NCI-H446 (cell line): ENCODE results near the gene TNFAIP8.

Experiments
- DNase-seq, 2 experiments: peaks; one replicate each; lab custom pipeline; 2025; lab: John Stamatoyannopoulos, UW

Gene TNFAIP8

DNA sequence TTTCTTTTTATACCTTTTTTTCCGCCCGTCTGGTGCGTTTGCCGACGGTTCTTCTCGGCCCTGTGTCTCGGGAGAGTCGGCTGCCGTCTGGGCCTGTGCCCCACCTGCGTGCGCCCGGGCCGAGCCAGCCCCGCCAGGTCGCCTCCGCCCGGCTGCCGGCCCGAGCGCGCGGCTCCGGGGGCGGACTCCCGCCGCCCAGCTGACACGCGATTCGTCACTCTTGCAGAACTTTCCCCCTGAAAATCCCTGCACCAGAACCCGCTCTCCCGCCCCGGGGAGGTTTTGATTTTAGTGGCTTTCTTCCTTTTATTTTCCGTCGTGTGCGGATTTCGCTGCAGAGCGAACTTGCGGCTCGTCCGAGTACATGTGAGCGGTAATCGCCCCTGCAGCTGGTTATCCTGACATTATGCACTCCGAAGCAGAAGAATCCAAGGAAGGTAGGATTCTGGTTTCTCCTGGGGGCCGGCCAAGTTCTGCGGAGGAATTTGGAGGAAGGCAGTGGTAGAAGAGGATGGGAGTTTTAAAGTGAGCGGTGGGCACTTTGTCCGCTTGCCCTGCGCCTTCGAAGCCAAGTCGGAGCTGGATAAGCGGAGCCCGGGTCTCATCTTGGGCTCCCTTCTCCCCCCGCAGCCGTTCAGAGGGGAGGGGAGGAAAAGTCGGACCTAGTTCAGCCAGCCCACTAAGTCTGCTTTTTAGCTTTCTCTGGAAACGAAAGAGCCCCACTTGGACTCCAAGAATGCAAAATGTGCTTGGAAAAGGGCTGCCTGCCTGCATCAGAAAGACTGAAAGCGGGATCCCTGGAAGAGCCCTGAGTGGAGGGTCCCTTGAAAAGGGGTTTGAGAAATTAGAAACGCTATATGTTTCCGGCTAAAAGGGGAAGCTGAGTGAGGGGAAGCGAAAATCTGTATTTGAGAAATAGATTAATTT lies at the start of gene TNFAIP8:
Gene TNFAIP8, plus strand, starts transcription at position 335 of the 927 bp plus-strand sequence. Its CDS starts 72 bp downstream, at position 407.
- DNase-seq, result no peak

DNA sequence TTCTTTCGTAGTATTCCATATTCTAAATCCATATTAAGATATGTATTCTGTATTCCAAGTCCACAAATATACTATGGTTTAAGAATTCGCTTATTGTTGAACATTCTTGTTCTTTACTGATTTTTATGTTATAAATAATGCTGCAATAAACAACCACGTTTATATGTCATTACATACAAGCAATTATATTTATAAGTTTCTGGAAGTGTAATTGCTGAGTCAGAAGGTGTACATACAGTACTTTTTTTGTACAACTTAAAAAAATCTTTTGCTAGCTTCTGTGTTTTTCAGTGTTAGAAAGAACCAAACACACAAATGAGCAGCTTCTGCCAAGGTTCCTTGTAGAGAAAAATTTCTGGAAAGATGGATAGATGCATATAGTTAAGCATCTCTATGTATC lies 48.6 kb upstream of the TNFAIP8 start:
- no peak for DNase-seq

DNA sequence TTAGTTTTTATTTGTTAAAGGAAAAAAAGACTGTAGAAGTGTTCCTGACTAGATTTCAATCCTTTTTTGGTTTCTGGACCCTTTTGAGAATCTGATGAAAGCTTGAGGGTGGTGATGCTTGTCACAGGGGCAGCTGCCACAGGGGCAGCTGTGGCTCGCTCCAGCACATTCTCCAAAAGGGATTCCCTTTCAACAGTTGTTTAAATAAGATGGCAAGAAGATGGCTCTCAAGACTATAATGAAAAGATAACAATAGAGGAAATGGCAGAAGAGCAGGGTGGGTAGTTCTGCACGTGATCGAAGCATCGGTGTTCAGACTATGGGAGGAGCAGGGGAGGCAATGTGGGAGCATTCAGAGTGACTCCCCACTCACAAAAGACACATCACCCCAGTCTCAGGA lies 46.5 kb upstream of the TNFAIP8 start:
- DNase-seq, result no peak

- DNase-seq, result no peak
Observed at GRCh38 chr5:119311688-119312087, 44.1 kb upstream of the TNFAIP8 start.

- no peak for DNase-seq
Observed at GRCh38 chr5:119312403-119312802, 43.4 kb upstream of the TNFAIP8 start.

- no peak for DNase-seq
Observed at GRCh38 chr5:119313197-119313596, 42.6 kb upstream of the TNFAIP8 start.

GRCh38 chr5:119313658-119314605 lies 41.9 kb upstream of the TNFAIP8 start:
- no peak for DNase-seq

GRCh38 chr5:119315516-119315949 lies 40.3 kb upstream of the TNFAIP8 start:
- DNase-seq, result peak; percentile 56 to 74

GRCh38 chr5:119316086-119316485 lies 39.7 kb upstream of the TNFAIP8 start:
- no peak for DNase-seq

DNA sequence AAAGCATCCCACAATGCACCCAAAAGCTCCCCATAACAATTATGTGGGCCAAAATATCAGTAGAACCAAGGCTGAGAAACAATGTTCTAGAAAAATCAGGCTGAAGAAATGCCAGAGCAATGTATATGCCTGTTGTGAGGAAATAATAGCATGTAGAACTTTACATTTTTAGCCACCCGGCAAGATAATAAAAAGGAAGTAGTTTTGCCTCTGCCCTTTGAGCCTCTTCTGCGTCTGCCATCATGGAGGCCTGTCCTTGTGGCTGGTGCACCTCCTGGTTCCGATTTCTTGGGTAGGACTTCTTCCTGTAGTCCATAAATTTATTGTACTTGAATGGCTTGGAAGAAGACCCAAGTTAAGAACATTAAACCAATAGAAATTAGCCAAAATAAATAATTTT lies 38.9 kb upstream of the TNFAIP8 start:
- DNase-seq, result no peak

DNA sequence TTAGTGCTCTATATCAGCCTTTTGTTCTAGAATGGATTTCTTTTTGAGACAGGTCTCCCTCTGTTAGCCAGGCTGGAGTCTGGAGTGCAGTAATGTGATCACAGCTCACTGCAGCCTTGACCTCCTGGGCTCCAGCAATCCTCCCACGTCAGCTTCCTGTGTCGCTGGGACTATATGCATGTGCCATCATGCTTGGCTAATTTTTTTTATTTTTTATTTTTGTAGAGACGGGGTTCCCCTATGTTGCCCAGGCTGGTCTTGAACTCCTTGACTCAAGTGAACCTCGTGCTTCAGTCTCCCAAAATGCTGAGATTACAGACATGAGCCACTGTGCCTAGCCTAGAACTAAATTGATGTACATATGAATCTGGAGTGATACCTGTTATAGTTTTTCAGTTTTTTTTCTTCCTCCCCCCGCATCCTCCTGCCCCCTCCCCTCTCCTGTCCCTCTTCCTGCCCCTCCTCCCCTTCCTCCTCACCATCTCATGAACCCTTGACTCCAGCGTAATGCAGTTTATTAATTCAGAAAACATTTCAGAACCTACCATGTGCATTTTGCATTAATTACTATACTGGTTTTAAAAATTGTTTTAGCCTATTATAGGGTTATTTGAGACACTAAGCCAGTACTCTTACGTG lies 37.4 kb upstream of the TNFAIP8 start:
- DNase-seq, result no peak

DNA sequence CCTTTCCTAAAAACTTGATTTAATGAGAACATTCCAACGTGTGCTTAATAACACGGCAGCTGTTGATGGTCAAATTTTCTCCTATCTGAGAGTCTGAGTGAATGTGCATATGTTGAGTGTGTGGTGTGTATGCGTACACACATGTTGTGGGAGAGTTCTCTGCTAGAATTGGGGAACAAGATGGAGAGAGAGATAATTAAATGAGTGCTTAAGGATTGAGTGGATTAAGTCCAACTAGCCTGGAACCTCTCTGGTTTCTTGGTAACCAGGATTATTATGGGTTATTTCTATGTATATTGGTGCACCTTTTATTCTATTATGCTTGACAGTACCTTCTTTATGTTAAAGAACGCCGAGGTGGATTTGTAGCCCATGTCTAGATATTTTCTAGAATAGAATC lies 36.4 kb upstream of the TNFAIP8 start:
- DNase-seq, result no peak

DNA sequence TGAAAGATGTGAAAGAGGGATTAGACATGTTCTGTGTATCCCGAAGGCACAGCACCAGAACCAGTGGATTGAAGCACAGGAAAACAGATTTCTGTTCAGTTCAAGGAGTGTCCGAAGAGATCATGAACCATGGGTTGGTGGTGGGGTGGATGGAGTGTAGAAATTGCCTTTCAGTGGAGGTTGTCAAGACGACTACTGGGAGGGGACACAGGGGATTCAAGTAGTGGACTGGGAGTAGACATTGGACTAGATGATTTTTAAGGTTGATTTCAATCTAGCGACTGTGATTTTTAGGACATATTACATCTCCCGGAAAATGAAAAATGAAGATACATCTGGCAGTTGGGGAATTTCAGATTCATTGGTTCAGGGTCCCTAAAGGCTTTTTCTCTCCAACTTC lies 35.9 kb upstream of the TNFAIP8 start:
- DNase-seq, result no peak

GRCh38 chr5:119321569-119322311 lies 34.1 kb upstream of the TNFAIP8 start:
- no peak for DNase-seq

DNA sequence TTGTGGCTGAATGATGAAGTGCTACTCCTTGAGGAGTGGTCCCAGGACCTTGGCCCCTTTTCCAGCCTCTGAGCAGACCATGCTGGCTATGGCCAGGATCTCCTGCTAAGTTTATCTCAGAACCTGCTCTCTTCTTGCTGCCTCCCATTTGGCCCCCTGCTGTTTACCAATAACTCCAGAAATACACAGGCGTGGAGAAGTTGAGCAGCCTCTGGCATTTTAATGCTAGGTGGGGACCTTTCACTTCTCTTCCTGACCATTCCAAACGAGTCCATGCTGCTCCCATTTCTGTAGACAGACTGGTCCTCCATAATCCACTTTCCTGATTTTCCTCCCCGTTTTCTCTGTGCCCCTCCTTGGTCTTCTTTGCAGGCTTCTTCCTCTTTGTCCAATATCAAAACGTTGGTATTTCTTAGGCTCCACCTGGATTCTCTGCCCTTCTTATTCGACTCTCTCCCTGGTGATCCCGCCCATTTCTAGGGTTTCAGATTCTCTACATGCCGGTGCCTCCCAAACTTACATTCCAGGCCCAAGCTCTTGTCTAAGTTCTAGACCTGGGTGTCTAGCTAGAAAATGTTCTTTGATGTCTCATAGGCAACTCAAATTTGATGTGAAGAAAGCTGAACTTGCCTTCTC lies 33.4 kb upstream of the TNFAIP8 start:
- DNase-seq, result no peak

GRCh38 chr5:119322948-119323537 lies 32.8 kb upstream of the TNFAIP8 start:
- DNase-seq, result peak in 1 of 2 experiments; percentile 16

DNA sequence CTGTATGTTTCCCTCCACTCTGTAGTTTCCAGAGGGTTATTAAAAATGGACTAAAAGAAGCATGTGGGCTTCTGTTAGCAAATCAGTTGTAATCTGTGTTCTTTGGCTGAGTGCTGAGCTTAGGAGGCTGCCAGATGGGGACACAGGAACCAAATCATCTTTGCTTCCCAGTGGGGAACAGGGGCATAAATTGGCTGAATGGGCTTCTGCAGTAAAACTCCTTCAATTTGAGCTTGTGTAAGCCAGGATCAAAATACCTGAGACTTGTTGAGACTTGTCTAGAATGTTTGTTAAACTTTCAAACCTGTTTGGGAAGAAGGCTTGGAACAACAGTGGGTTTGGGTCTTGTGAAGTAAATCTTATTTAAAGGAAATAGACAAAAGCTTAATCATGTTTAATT lies 32.2 kb upstream of the TNFAIP8 start:
- peak; percentile 77 to 86 for DNase-seq

GRCh38 chr5:119324842-119325241 lies 31.0 kb upstream of the TNFAIP8 start:
- no peak for DNase-seq

- DNase-seq, result no peak
Observed at GRCh38 chr5:119327018-119327417, 28.8 kb upstream of the TNFAIP8 start.
